ENCODE measurements around the gene MOB1A. TPM values are rescaled to one million over a fixed set of nuclear protein-coding genes. Genes with fewer than 3 reads are reported as not detected.
"Not testable (repeated sequence)": the region's sequence is repeated elsewhere in the genome, so short reads cannot be mapped to it uniquely, and the experiment has no call there.

MOB1A gene
- total RNA-seq, 2 donors from 2014 or later: 138 to 183 TPM

DNA sequence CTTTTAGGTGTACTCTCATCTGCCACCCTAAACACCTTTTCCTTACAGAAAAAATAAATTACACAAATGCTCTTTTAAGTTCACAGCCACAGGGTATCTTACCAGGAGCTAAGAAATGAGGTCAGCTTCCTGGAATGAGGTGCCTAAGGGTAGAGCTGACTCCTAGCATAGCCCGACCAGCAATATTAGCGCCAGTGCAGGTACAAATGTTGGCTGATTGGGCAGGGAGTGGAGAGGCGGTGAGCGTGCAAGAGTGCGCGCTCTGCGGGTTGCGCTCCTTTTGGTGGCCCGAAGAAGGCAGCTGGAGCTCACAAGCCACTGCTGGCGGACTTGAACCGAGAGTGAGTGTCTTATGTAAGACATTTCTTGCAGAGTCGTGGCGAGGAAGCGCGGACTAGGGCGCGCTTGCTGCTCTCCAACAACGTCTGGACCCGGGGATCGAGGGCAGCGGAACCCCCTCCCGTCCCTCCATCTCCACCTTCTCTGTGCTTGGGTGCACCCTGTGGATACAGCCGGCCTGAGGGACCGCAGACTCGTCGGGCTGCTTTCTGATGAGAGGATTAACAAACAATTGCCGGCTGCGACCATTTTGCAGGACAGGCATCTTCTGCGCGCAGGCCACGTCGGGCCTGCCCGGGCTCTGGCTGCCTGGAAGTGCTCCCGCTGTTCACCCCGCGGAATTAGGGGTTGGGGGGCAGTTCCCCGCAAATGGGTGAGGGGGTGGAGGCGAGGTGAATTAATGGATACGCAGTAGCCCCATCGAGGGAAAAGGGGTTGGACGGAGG, 48.3 kb downstream of the MOB1A start:
- no peak for ATAC-seq
- no peaks in the 10 kb centered on the region for H3K9me3 ChIP-seq (ENCODE audit: control insufficient read depth, low read length, poor library complexity, severe bottlenecking)
- no peak for DNase-seq
- H3K4me3 Mint-ChIP-seq: no peak overlapping the region
- peaks cover 3% of the 10 kb centered on the region for H3K36me3 Mint-ChIP-seq (ENCODE audit: low read depth)
- H3K27ac Mint-ChIP-seq: no peak overlapping the region
- H3K27me3 Mint-ChIP-seq: peaks cover 6% of the 10 kb centered on the region
- H3K4me1 Mint-ChIP-seq: no peaks in the 10 kb centered on the region

DNA sequence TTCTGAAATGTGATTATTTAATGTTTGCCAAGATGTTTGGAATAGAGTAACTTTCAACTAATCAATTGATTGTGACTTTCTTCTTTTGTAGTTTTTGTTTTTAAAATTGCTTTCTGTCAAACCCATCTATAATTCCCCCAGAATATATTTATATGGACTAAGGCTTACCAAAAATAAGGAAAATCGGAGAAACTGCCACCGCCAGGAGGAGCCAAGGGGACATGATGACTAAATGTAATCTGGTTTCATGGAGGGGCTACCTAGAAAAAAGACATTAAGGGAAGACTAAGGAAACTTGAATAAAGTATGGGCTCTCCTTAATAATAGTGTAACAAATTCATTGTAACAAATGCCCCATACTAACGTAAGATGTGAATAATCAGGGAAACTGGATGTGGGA, 50.5 kb downstream of the MOB1A start:
- Mint-ChIP-seq H3K4me3 (no peak overlapping the region), H3K36me3 (ENCODE audit: low read depth) (no peaks in the 10 kb centered on the region), H3K27me3 (peaks cover 6% of the 10 kb centered on the region), H3K27ac (no peak overlapping the region), H3K4me1 (no peaks in the 10 kb centered on the region)
- DNase-seq (no peak), ATAC-seq (no peak)
- H3K9me3 ChIP-seq (ENCODE audit: control insufficient read depth, low read length, poor library complexity, severe bottlenecking): no peaks in the 10 kb centered on the region

DNA sequence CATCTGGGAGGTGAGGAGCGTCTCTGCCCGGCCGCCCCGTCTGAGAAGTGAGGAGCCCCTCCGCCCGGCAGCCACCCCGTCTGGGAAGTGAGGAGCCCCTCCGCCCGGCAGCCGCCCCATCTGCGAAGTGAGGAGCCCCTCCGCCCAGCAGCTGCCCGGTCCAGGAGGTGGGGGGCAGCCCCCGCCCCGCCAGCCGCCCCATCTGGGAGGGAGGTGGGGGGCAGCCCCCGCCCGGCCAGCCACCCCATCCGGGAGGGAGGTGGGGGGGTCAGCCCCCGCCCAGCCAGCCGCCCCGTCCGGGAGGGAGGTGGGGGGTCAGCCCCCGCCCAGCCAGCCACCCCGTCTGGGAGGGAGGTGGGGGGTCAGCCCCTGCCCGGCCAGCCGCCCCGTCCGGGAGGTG, 54.7 kb downstream of the MOB1A start:
- not testable (repeated sequence) for ATAC-seq; DNase-seq; H3K4me3 Mint-ChIP-seq; H3K9me3 ChIP-seq (ENCODE audit: control insufficient read depth, low read length, poor library complexity, severe bottlenecking); H3K27me3 Mint-ChIP-seq; H3K36me3 Mint-ChIP-seq (ENCODE audit: low read depth); H3K4me1 Mint-ChIP-seq; H3K27ac Mint-ChIP-seq

DNA sequence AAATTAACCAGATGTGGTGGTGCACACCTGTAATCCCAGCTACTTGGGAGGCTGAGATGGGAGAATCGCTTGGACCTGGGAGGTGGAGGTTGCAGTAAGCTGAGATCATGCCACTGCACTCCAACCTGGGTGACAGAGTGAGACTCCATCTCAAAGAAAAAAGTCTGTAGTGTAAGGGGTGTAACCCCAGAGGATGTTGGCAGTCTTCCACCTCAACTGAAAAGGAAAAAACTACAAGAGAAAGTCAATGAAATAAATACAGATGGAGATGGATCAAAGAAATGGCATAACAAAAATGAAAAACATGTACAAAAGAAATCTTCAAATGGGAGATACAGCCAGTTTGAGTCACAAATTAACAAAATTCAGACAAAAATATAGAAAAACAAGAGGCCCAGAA, 56.8 kb downstream of the MOB1A start:
- not testable (repeated sequence) for H3K9me3 ChIP-seq (ENCODE audit: control insufficient read depth, low read length, poor library complexity, severe bottlenecking); H3K4me1 Mint-ChIP-seq; ATAC-seq; H3K27ac Mint-ChIP-seq; DNase-seq; H3K4me3 Mint-ChIP-seq; H3K27me3 Mint-ChIP-seq; H3K36me3 Mint-ChIP-seq (ENCODE audit: low read depth)

DNA sequence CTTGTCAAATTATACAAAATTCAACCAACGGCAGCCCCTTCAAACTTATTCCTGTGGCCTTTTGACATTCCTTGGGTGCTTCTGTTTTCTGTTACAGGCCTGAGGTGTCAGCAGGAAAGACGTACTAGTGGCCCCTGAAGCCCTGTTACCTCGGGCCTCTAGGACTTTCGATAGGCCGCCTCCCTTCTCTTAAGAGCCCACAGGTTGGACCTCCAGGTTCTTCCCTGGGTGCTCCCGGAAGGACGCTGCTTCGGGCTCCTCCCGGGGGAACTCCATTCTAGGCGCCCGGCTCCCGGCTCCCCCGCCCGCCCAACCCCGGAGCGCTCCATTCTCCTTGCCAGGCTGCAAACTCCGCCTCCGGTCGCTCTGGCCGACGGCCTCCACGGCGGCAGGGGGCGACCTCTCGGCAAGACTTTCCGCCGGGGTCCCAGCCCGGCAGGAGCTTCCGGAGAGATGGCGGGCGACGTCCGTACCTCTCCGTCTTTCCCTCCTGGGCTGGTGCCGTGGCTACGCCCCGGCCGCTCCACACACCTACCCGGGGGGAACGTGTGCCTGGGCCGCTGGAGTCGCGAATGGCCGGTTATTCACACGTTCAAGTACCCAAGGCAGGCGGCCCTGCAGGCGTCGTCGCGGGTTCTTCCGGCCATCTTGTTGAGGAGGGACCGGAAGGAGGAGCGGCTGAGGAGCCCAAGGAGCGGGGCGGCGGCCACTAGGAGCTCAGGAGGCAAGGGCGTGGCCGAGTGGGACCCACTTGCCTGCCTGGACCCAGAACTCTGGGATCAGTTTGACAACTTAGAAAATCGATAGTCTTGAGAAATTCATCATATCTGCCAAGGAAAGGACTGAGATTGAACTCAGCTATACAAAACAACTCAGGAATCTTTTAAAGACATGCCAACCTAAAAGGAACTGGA, 58.5 kb downstream of the MOB1A start:
- Mint-ChIP-seq H3K36me3 (ENCODE audit: low read depth) (no peaks in the 10 kb centered on the region), H3K4me1 (no peaks in the 10 kb centered on the region), H3K4me3 (peak overlapping the region; percentile 77), H3K27me3 (no peaks in the 10 kb centered on the region), H3K27ac (peak overlapping the region; percentile 71)
- ATAC-seq (peak; percentile 97), DNase-seq (peak; percentile 70 to 87 (median 75))
- no peaks in the 10 kb centered on the region for H3K9me3 ChIP-seq (ENCODE audit: control insufficient read depth, low read length, poor library complexity, severe bottlenecking)

DNA sequence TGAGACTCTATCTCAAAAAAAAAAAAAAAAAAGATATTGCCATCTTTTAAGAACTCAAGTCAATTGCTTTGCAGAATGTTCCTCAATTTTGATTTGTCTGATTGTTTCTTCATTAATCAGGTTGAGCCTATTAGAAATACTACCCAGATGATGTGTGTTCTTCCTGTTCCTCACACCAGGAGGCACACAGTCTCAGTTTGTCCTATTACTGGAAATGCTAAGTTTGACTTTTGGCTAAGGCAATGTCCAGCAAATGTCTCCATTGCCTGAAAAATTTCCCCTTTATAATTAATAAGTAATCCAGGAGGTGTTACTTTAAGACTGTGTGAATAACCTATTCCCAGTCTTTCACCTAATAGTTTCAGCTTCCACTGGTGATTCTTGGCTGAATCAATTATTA, 59.3 kb downstream of the MOB1A start:
- peak overlapping the region; percentile 71 for H3K27ac Mint-ChIP-seq
- H3K27me3 Mint-ChIP-seq: no peaks in the 10 kb centered on the region
- DNase-seq (no peak), ATAC-seq (no peak)
- no peaks in the 10 kb centered on the region for H3K9me3 ChIP-seq (ENCODE audit: control insufficient read depth, low read length, poor library complexity, severe bottlenecking)
- H3K4me1 Mint-ChIP-seq: no peaks in the 10 kb centered on the region
- no peak overlapping the region for H3K4me3 Mint-ChIP-seq
- no peaks in the 10 kb centered on the region for H3K36me3 Mint-ChIP-seq (ENCODE audit: low read depth)

DNA sequence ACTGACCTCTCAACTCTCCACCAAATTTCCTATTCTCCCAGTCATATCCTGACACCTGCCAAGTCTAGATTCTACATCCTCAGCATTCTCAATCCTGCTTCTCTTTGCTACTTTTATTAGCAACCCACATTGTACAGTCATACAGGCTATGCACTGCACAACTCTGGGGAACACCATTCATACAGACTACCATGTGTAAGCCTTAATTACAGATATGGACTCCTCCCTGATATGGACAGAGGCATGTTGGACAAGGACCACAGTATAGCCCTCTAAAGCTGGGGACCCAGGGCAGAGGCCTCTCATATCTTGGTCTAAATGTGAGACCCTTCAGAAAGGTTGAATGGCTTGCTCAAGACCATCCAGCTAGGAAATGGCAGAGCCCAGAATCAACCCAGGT, 67.3 kb downstream of the MOB1A start:
- Mint-ChIP-seq H3K27me3 (no peaks in the 10 kb centered on the region), H3K4me1 (peaks cover 2% of the 10 kb centered on the region), H3K36me3 (ENCODE audit: low read depth) (peaks cover 4% of the 10 kb centered on the region), H3K27ac (no peak overlapping the region), H3K4me3 (no peak overlapping the region)
- H3K9me3 ChIP-seq (ENCODE audit: control insufficient read depth, low read length, poor library complexity, severe bottlenecking): no peaks in the 10 kb centered on the region
- DNase-seq: no peak
- ATAC-seq: no peak

DNA sequence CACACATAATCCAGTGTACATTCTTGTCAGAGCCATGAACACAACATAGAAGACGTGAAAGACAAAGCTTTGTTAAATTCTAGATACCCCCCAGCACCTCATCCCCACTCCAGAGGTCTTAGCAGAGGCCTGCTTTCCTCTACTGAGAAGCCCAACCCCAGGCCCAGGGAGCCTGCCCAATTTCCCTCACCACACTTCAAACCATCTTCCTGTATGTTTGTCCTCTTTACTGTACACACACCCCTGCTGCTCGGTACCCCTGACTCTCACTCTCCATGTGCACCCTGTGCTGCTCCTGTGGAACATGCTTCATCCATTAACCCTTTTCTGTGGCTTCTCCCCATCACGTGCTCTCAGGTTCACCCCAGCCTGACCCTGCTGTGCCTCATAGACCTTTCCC, 68.1 kb downstream of the MOB1A start:
- no peak for DNase-seq
- Mint-ChIP-seq H3K4me1 (peaks cover 2% of the 10 kb centered on the region), H3K36me3 (ENCODE audit: low read depth) (peaks cover 4% of the 10 kb centered on the region), H3K27ac (no peak overlapping the region), H3K27me3 (no peaks in the 10 kb centered on the region), H3K4me3 (no peak overlapping the region)
- no peak for ATAC-seq
- H3K9me3 ChIP-seq (ENCODE audit: control insufficient read depth, low read length, poor library complexity, severe bottlenecking): no peaks in the 10 kb centered on the region

DNA sequence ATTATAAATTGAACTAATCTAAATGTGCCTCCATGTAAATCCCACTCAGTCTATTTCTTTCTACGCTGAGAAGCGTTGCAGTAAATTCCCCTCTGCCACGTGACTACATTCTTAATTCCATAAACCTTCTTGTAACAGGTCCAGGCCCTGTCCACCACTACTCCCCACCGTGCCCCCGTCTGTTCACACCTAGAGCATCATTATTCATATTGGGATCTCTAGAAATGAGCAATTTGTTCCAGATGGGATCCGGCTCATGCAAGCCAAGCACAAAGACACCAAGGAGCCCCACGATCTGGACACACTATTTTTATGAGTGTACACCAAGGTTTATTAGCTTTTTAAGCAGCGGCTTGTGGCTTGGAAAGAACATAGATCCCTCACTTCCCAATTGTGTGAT, 69.1 kb downstream of the MOB1A start:
- Mint-ChIP-seq H3K4me1 (peaks cover 2% of the 10 kb centered on the region), H3K27ac (no peak overlapping the region), H3K27me3 (no peaks in the 10 kb centered on the region), H3K4me3 (no peak overlapping the region), H3K36me3 (ENCODE audit: low read depth) (peaks cover 4% of the 10 kb centered on the region)
- no peaks in the 10 kb centered on the region for H3K9me3 ChIP-seq (ENCODE audit: control insufficient read depth, low read length, poor library complexity, severe bottlenecking)
- ATAC-seq (no peak), DNase-seq (no peak)

DNA sequence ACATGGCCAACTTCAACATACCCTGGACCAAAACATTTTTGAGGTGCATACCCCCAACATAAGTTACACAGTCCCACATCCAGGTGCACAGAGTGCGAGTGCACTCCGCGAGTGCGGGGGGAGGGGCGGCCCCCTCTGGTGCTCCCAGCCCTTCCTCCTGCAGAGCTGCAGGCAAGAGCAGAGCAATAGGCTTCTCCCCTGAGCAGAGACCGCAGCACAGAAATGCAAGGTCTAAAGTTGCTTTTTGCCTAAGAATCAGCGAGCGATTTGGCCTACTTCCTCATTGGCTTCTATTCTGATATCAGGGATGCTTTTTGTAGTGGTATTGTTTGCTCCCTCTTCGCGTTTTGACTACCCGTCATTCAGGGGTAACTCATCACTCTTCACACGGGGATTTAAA, 71.6 kb downstream of the MOB1A start:
- H3K27ac Mint-ChIP-seq: no peak overlapping the region
- peaks cover 4% of the 10 kb centered on the region for H3K36me3 Mint-ChIP-seq (ENCODE audit: low read depth)

DNA sequence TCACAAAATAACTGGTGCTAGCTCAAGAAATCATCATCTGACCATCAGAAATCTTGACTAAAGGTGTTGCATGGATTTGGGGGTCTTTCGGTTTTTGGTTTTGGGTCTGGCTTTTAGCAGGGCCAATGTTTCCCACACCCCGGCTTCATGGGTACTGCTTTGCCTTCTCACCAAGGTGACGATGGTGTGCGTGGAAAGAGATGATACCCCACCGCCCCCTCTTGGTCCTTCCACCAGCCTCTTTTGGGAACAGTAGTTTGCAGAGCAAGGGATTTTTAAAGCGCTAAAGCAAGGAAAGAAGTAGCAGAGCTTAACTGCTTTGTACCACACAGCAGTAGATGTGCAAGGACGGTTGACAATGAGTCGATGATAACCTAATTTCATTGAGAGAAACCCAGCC, 73.3 kb downstream of the MOB1A start:
- Mint-ChIP-seq H3K4me3 (no peak overlapping the region), H3K4me1 (peaks cover 4% of the 10 kb centered on the region), H3K27ac (no peak overlapping the region), H3K27me3 (no peaks in the 10 kb centered on the region), H3K36me3 (ENCODE audit: low read depth) (peaks cover 6% of the 10 kb centered on the region)
- ATAC-seq (no peak), DNase-seq (no peak)
- no peaks in the 10 kb centered on the region for H3K9me3 ChIP-seq (ENCODE audit: control insufficient read depth, low read length, poor library complexity, severe bottlenecking)

More for the DNA sequence above, 71.6 kb downstream of the MOB1A start:
- H3K4me1 Mint-ChIP-seq: peaks cover 4% of the 10 kb centered on the region
- no peak overlapping the region for H3K4me3 Mint-ChIP-seq
- H3K9me3 ChIP-seq (ENCODE audit: control insufficient read depth, low read length, poor library complexity, severe bottlenecking): no peaks in the 10 kb centered on the region
- ATAC-seq: no peak
- no peak for DNase-seq
- no peaks in the 10 kb centered on the region for H3K27me3 Mint-ChIP-seq

DNA sequence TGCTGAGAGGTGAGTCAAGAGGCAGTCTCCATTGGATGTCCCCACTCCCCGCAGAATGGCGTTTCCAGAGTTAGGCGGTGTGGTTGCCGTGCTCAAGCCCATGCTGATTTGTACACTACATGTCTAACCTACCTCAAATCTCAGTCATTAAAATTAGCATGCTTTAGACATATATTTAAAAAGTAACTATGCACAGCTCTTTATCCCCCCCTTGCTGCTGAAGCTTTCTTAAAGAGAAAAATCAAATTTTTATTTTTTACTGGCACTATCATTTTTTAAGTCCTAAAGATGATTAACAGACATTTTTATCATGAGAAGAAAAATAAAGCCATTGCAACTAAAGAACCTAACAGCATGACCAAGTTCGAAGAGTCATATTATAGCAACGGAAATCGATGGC, 73.8 kb downstream of the MOB1A start:
- no peak for ATAC-seq
- Mint-ChIP-seq H3K27me3 (no peaks in the 10 kb centered on the region), H3K4me3 (no peak overlapping the region), H3K27ac (no peak overlapping the region), H3K4me1 (peaks cover 4% of the 10 kb centered on the region), H3K36me3 (ENCODE audit: low read depth) (peaks cover 7% of the 10 kb centered on the region)
- no peak for DNase-seq
- H3K9me3 ChIP-seq (ENCODE audit: control insufficient read depth, low read length, poor library complexity, severe bottlenecking): no peaks in the 10 kb centered on the region

DNA sequence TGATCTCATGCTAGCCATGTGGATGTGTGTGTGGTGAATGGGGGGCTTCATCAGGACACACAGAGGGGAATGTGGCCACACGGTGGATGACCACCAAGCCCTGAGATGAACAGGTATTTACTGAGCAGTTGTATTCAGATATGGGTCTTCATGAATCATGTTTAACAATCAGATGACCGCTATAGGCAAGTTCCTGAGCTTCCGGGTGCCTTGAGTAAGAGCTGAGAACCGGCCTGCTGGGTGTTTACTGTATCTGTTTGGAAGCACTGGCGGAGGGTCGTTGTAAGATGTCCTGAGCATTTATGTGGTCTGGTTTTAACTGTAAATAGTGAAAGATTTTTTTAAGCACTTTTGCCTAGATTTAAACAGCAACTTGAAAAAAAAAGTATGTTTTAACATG, 74.9 kb downstream of the MOB1A start:
- no peak overlapping the region for H3K27ac Mint-ChIP-seq
- ATAC-seq: no peak
- H3K27me3 Mint-ChIP-seq: no peaks in the 10 kb centered on the region

More for the DNA sequence above, 74.9 kb downstream of the MOB1A start:
- no peak for DNase-seq
- peaks cover 9% of the 10 kb centered on the region for H3K36me3 Mint-ChIP-seq (ENCODE audit: low read depth)
- H3K4me3 Mint-ChIP-seq: no peak overlapping the region
- peaks cover 2% of the 10 kb centered on the region for H3K4me1 Mint-ChIP-seq
- no peaks in the 10 kb centered on the region for H3K9me3 ChIP-seq (ENCODE audit: control insufficient read depth, low read length, poor library complexity, severe bottlenecking)
